Type B pancreatic cell (in vitro differentiated cells): ENCODE data around the gene FZD1. TPM values are rescaled to one million over a fixed set of nuclear protein-coding genes. Genes with fewer than 3 reads are reported as not detected.

Source experiments
- DNase-seq: peaks from one replicate; pipeline ENCODE4 v3.0.0; 2021; ENCODE audit warnings: mixed read lengths; ENCODE audit not compliant: unreplicated experiment; ENCODE audit errors: extremely low spot score
- H3K27ac Mint-ChIP-seq: 2 replicates; pipeline ENCODE4 v1.8.0; 2021; ENCODE audit warnings: mild to moderate bottlenecking, mixed read lengths
- H3K27me3 Mint-ChIP-seq: 2 replicates; pipeline ENCODE4 v1.8.0; 2021; ENCODE audit warnings: mixed read lengths
- H3K36me3 Mint-ChIP-seq: 2 replicates; pipeline ENCODE4 v1.8.0; 2021; ENCODE audit warnings: mixed read lengths
- H3K4me1 Mint-ChIP-seq: one replicate; pipeline ENCODE4 v1.8.0; 2021; ENCODE audit warnings: mixed read lengths; ENCODE audit not compliant: unreplicated experiment
- H3K4me3 Mint-ChIP-seq: 2 replicates; pipeline ENCODE4 v1.8.0; 2021; ENCODE audit warnings: mild to moderate bottlenecking, mixed read lengths
- H3K9me3 Mint-ChIP-seq: 2 replicates; pipeline ENCODE4 v1.8.0; 2021; ENCODE audit warnings: mixed read lengths
- CTCF ChIP-seq: fragments of 200-600 bp; sonication (generic); conservative IDR thresholded peaks from 2 replicates; pipeline ENCODE4 v1.5.0; 2021; ENCODE audit warnings: antibody characterized with exemption, mild to moderate bottlenecking
- total RNA-seq: library from RNA; stranded (reverse); gene quantifications from 2 replicates; pipeline ENCODE4 v1.2.1, GENCODE V29; 2021; ENCODE audit warnings: low replicate concordance

The FZD1 gene
- total RNA-seq, 1 donor from 2014 or later = 23.8 TPM

GRCh38 chr7:91240376-91240941 is 23.8 kb upstream of the FZD1 start:
- Mint-ChIP-seq H3K27me3 (no peaks in the 10 kb centered on the region), H3K27ac (no peak overlapping the region), H3K9me3 (no peaks in the 10 kb centered on the region)

DNA sequence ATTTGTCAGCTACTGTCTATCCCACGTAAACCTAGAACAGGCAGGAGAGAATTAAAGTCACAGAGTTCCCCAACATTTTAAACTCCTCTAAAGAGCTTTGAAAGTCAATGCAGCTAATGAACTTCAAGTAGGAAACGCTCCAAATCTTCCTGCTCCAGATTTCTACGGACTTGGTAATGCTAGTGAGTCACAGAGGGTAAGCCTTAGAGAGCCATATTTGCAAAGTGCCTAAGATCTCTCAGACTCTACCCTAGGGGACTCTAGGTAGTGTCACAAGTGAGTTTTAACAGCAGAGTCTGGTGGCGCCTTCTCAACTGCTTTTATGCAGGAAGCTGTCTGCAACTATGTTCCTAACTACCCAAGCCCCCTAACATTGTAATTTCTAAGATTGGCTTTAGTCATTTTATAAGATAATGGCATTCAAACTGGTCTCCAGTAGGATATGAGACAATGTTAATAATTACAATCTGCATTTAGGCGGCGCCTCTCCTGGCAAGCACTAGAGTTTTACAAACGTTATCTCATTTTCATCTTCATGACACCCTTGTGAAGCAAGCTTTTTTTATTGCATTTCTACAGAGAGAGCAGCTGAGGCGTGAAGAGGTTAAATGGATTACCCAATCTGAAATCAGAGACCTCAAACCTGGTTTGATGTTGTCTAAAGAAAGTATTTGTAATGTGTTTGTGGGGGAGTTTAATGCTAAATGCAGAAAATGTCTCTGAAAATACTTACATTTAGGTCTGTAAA is 22.0 kb upstream of the FZD1 start:
- Mint-ChIP-seq H3K4me1 (peaks cover 28% of the 10 kb centered on the region), H3K27ac (no peak overlapping the region), H3K9me3 (no peaks in the 10 kb centered on the region), H3K27me3 (no peaks in the 10 kb centered on the region), H3K4me3 (no peak overlapping the region), H3K36me3 (no peaks in the 10 kb centered on the region)
- no peak for TF ChIP-seq CTCF
- no peak for DNase-seq

More at GRCh38 chr7:91240376-91240941, 23.8 kb upstream of the FZD1 start:
- Mint-ChIP-seq H3K4me3 (no peak overlapping the region), H3K36me3 (no peaks in the 10 kb centered on the region), H3K4me1 (peaks cover 28% of the 10 kb centered on the region)
- DNase-seq = no peak
- TF ChIP-seq CTCF = no peak

DNA sequence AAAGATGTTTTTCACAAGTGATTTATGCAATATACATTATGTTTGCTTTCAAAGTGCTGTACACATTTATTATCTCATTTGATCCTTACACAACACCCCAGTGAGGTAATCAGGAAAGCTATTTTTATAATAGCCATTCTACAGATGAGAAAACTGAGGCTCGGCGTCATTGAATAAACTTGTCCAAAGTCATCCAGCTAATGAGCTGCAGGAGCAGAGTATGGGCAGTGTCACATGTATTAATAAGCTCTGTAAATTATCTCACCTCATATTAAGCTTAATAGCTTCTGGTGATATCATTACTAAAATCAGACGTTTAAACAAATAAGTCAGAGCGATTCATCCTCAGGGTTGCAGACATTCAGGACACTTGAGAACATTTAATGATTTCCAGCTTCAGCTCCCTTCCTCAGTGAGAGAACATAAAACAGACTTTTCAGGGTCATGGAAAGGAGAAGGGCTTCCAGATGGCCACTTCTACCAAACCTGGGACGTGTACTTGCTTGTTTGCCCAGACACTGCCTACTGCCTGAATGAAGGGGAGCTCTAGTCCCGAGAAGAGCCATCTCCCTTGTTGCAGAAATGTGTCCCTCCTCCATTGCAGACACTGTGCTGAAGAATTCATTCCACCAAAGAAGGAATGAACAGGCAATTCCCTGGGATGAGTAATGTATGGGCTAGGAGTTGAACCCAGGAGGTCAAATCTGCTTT is 20.5 kb upstream of the FZD1 start:
- no peaks in the 10 kb centered on the region for H3K27me3 Mint-ChIP-seq
- DNase-seq = no peak
- H3K4me1 Mint-ChIP-seq = peaks cover 28% of the 10 kb centered on the region
- H3K4me3 Mint-ChIP-seq = no peak overlapping the region
- no peaks in the 10 kb centered on the region for H3K36me3 Mint-ChIP-seq
- no peak for TF ChIP-seq CTCF
- no peak overlapping the region for H3K27ac Mint-ChIP-seq
- H3K9me3 Mint-ChIP-seq = no peaks in the 10 kb centered on the region

DNA sequence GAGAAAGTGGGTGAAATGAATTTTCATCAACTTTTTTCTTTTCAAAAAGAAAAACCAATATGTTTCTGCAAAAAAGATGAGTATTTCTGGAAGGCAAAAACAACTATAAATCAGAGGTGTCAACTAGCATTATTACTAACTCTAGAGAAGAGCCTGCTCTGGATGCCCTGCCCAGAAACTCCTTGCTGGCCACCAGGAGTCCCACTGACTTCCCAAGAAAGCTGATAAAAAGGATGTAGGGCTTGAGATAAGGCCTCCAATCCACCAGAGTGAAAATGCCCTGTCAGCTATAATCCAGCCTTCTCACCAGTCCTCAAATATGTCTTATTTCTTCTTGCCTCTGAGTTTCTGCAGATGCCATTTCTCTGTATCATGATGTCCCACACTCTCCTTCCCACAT is 16.7 kb upstream of the FZD1 start:
- Mint-ChIP-seq H3K27ac (no peak overlapping the region), H3K4me1 (peaks cover 11% of the 10 kb centered on the region), H3K27me3 (no peaks in the 10 kb centered on the region), H3K4me3 (no peak overlapping the region), H3K36me3 (no peaks in the 10 kb centered on the region), H3K9me3 (no peaks in the 10 kb centered on the region)
- no peak for DNase-seq
- peak; percentile 19 for TF ChIP-seq CTCF

- Mint-ChIP-seq H3K4me1 (peaks cover 5% of the 10 kb centered on the region), H3K36me3 (no peaks in the 10 kb centered on the region), H3K27me3 (no peaks in the 10 kb centered on the region), H3K4me3 (no peak overlapping the region), H3K9me3 (no peaks in the 10 kb centered on the region), H3K27ac (no peak overlapping the region)
- TF ChIP-seq CTCF = no peak
- DNase-seq = no peak
Observed at GRCh38 chr7:91248996-91249395, 15.2 kb upstream of the FZD1 start.
